ENCODE results near the gene KLHDC7A.
"Not testable (repeated sequence)": the region's sequence is repeated elsewhere in the genome, so short reads cannot be mapped to it uniquely, and the experiment has no call there.

KLHDC7A gene

DNA sequence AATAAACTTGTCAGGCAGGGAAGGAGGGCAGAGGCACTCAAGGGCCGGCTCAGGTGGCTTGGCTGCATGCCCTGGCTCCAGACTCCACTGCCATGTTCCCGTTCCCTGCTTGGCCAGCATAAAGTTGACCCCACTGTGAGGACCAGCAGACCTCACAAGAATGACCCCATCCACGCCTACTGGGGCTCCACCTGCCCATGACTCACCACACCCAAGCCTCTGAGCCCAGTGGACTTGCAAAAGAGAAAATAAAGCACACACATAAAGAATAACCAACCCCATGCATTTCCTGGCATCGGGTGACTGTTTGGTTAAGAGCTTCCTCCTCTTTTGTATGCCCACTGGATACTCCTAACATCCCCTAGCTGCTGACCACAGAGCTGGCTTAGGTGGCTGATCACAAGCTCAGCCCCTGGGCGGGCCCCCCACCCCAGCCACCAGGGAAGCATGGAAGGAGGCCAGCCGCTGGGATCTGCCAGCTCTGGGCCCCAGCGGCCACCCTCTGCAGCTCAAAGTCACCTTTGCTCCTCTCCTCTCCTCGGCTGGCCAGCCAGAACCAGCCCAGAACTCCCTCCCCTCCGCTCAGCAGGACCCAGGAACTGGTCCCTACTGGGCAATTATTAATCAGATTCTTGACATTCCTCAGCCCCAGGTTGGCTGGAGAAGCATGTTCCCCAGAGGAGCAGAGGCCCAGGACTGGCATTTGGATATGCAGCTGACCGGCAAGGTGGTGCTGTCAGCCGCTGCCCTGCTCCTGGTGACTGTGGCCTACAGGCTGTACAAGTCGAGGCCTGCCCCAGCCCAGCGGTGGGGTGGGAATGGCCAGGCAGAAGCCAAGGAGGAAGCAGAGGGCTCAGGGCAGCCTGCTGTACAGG lies at the start of gene KLHDC7A:
Gene KLHDC7A (plus strand): TSS at position 616 of the 875 bp plus-strand sequence. CDS start 52 bp downstream, at position 668.
- no peak for DNase-seq

DNA sequence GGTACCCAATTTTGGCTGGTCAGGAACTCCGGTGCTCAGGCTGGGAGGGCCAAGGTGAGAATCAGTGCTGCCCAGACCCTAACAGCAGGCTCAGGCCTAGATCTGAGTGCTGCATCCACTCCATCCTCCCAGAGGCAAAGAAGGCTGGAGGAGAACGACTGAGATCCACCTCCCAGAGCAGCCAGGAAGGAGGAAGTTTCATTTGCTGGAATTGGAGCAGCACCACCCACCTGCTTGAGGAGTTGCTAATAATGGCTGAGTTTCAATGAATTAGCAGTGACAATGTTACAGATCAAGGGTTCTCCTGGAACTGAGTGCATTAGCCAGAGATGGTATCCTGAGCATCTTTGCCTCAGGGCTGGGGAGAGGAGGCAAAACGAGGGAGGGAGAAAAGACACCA lies 46.7 kb upstream of the KLHDC7A start:
- no peak for DNase-seq

DNA sequence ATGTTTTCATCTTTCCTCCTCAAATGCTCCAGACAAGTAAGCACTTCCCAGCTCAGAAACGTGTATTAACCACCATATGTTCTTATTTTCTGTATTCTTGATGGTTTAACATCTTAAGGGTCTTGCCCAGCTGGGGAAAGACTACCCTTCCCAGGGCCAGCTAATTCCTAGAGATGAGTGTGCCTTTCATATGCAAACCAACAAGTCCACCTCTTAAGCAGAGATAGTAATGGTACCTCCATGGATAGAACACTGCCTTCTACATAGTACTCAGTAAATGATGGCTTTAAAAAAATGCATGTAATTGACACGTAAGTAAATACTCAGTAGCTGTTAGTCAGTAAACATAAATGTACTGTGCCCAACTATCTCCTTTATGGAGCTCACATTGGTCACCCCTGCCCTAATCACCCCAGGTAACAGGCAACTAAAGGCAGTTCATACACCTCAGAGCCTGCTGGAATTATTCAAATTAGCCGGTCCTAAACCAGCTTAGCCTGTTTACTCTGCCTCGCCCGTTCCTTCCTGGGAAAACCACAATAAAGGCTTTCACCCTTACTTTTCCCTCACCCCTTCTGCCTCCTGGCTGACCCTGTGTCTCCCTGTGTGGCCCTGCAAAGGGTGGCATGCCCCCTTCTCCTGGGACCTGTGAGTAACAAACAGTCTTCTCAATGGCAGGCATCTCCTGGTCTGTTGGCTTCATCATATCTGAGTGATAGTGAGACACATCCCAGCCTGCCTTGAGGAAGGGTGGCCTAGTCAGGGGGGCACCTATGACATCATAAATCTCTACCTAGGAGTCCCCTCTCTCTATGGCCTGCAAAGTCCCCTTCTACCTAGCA lies 40.1 kb upstream of the KLHDC7A start:
- DNase-seq, result no peak

DNA sequence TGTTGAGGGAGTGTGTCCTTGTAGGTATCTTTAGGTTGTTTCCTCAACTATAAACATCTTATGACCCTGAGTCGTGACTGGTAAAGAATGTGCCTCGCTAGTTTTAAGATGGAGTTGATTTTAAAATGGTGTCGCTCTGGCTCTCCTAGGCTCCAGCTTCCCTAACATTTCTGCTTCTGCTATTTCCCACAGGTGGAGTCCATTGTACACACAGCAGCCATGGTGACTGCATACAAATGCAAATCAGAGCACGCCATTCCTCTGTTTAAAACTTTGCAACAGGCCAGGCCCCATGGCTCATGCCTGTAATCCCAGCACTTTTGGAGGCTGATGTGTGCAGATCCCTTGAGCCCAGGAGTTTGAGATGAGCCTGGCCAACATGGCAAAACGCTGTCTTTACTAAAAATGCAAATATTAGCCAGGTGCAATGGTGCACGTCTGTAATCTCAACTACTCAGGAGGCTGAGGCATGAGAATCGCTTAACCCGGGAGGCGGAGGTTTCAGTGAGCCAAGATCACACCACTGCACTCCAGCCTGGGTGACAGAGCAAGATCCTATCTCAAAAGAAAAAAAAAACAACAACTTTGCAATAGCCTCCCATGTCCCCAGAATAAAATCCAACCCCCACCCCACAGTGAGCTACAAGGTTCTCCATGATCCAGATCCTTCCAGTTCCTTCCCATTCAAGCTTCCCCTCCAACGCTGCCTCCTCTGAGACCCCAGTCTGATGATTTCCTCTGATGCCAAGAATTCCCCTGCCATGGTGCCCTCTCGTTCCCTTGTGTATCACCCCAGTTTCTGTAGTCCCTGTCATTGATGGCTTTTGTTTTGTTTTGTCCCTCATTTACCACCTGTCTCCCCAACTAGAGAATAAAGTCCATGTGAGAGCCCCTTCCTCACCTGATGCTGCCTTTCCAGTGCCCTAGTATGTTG lies 36.9 kb upstream of the KLHDC7A start:
- DNase-seq, result no peak

DNA sequence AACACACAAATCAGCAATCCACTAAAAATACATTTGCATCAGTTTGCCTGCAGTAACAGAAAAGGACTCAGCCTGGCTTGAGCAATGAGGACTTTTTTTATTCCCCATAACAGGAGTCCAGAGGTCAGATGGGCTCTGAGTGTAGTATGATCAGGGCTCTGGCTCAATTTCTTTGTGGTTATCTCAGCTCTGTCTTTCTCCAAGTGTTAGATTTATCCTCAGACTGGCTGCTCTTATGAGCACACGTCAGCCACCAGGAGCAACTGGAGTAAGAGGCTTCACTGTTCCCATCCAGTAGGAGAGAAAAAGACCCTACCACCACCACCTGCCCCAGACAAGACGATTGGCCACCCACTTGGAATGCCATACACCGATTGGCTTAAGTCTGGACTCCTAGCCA lies 36.2 kb upstream of the KLHDC7A start:
- no peak for DNase-seq

DNA sequence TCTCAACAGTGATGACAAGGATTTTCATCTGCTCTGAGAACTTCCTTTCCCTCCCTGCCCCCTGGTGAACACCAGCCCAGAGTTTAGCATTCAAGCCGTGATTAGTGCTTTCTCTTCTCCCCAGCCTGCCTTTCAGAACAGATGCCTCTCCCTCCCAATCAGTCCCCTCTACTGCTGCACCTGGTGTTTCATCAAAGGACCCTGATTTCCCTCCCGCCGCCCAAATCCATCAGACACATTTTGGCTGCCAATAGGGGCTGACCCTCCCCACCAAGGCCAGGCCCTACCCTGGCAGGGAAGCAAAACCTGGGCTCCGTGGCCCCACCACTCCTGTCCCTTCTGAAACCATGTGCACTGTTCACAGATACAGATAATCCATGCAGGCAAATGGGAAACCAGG lies 34.0 kb upstream of the KLHDC7A start:
- no peak for DNase-seq

DNA sequence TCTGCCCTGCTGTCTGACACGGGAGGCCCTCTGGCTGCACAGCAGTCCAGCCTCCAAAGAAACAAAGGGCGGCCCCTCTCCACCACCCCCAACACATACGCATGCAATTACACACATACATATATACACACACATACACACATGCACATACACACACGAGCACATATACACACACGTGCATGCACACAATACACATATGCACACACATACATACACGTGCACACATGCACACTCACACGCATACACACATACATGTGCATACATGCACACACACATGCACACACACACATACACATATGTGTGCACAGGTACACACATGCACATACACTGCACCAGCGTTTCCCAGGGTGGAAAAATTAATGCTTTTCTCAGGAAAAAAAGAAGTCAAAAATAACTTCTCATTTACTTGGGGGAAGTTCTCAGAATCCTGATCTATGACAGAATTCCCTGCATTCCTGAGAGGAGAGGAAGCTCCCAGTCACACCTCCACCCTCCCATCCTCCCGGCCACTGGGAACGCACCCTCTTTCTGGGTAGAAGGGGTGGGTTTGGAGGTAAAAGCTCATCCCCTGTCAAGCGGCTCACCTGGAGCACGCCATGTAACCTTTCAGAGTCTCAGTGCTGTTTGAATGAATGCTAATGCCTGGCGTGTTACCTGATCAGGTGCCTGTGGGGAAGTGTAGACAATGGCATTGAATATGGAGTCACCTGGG lies 33.1 kb upstream of the KLHDC7A start:
- no peak for DNase-seq

DNA sequence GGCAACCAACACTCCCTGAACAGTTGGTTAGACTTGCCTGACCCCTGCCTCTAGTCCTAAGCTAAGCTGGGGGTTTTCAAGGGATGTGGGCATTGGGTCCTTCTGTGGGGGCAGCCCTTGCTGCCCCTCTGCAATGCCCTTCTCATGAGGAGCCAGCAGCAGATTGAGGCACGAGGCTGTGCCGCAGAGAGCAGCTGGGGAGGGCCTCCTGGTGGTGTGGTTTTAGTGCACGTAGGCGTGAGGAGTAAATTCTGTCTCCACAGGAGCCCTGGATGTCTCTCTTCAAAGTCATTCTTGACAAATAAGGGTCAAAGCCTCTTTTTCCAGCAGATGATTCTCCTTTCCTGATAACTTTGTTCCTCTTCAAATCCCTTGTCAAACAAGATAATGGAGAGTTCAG lies 31.8 kb upstream of the KLHDC7A start:
- DNase-seq, result no peak

DNA sequence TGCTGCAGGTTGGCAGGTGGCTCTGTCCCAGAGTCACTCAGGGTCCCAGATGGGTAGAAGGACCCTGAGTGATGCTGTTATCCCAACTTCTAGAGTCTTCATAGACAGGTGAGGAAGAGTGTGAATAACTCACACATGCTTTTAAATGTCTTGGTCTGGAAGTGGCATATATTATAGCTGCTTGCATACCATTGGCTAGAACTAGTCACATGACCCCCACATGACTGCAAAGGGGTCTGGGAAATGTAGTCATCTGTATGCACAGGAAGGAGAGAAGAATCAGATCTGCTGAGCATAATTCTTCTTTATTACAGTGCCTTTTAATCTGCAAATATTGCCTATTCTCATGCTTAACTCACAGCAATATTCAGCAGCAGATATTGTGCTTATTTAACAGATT lies 28.2 kb upstream of the KLHDC7A start:
- DNase-seq, result no peak

DNA sequence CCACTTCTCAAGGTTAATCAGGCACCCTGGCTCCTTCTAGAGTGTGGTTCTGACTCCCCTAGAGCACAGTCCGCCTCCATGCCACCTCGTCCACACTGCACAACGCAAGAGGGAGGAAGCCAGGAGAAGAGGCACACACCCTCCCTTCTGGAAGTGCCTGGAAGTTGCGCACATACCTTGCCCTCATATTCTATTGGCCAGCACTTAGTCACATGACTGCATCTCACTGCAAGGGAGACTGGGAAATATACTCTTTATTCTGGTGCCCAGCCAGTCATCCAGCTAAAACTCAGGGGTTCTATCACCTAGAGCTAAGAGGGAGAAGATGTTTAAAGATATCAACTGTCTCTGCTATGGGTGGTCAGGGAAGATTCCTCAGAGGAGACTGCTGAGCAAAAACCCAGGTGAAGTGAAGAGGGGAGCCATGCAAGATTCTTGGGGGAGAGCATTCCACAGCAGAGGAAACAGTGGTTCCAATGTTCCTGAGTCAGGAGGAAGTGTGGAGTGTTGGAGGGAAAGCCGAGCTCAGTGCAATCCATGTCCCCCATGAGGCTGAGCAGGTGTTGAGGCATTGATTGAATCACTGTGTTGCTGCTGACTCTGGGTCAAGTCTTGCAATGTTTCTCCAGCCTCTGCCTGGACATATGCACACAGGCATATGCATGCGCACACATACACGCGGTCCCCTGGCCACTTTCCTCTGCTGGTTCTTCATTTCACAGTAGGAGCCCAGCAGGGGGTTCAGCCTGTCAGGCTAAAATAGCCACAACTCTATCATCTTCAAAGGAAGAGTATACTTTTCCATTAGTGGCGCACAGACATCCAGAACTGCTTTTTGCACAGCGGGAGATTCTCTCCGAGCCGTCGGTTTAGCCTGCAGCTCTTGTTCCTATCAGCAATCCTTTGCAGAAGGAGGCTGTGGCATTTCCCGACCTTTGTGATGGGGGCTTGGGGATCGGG lies 22.3 kb upstream of the KLHDC7A start:
- no peak for DNase-seq

DNA sequence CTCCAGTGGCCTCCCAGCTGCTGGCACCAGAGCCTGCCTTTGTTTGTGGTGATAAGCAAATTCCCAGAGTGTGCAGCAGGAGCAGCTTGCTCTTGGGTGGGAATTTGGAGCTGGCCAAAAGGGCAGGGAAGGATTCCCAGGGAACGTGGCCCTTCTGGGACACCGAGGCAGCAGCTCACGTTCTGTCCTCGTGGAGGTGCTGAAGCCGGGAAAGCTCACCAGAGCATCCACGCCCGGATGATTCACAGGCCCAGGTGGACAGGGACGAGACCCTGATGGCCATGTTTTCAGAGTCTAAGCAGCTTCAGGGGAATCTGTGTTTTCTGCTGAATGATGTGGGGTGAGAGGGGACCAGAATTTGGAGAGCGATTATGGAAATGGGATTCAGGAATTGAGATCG lies 19.1 kb upstream of the KLHDC7A start:
- no peak for DNase-seq

DNA sequence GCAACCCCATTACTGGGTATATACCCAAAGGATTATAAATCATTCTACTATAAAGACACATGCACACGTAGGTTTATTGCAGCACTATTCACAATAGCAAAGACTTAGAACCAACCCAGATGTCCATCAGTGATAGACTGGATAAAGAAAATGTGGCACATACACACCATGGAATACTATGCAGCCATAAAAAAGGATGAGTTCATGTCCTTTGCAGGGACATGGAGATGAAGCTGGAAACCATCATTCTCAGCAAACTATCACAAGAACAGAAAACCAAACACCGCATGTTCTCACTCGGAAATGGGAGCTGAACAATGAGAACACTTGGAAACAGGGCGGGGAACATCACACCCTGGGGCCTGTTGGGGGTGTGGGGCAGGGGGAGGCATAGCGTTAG lies 18.2 kb upstream of the KLHDC7A start:
- DNase-seq, result not testable (repeated sequence)

DNA sequence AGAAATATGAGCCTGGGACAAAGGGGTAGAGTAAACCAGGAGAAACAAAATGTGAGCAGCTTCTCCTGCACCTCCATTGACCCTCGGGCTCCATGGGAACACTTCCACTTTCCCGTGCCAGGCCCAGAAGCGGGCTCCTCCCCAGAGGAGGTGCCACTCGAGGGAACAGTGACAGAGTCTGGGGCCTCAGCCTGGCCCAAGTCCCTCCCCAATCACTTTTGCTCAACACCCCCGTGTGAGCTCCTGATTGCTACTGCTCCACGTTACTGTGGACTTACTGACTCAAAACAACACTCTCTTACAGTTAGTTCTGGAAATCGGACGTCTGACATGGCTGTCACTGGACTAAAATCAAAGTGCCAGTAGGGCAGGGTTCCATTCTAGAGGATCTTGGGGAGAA lies 17.7 kb upstream of the KLHDC7A start:
- no peak for DNase-seq

DNA sequence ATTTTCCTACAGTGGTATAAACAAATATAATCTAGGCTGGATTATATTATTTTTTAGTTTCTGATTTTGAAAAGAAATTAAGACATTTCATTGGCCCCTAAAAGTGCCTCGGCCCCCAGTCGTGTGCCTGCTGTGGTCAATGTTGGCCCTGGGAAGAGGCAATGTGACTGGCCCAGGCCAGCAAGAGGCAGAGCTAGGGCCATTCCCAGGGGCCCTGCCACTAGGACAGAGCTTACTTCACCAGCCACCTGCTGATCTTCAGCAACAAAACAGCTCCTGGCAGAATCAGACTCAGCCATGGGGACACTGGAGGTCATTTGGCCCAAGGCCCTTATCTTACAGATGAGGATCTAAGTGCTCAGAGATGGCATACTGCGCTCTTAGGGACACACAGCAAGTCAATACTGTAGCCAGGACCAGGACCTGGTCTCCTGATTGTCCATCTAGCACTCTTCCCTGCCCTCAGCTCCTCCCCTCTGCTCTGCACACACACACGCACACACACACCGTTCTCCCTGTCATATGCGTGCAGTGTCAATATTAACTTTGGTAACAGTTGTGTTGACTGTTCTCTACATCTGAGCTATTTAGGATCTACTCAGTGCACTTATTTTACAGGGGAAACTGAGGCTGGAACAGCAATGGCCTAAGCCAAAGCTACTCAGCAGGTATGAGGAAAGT lies 16.6 kb upstream of the KLHDC7A start:
- DNase-seq, result no peak

DNA sequence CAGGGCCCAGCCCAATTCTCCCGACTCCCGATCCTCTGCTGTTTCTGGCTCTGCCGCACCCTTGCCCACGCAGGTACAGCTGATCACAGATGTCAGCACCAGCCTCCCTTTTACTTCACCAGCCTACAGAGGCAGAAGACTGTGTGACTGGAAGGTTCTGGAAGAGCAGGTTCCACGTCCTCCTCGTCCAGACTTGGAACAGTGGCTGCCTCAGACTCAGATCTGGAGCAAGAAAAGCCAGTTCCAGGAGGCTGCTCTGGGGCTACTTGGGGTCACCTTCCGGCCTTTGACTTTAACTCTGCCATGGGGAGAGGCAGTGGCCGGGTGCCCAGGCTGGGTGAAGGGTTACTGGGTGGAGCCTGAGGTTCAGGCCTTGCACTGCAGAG lies 16.1 kb upstream of the KLHDC7A start:
- no peak for DNase-seq

DNA sequence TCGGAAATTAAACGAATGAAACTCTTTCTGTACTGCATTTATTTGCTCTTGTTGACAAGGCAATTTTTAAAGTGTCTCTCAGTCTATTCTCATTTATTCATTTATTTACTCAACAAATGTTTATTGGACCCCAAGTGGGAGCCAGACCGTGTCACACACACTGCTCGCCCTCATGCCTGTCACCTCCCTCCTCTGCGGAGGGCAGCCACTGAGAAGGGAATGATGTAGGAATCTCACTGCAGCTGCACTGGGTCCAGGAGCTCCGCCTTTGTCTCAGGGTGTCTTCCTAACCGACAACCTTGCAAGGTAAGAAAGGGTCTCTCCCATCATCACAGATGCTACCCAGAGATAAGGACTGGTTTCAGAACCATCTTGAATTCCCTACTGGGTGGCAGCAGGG lies 14.1 kb upstream of the KLHDC7A start:
- DNase-seq, result no peak

DNA sequence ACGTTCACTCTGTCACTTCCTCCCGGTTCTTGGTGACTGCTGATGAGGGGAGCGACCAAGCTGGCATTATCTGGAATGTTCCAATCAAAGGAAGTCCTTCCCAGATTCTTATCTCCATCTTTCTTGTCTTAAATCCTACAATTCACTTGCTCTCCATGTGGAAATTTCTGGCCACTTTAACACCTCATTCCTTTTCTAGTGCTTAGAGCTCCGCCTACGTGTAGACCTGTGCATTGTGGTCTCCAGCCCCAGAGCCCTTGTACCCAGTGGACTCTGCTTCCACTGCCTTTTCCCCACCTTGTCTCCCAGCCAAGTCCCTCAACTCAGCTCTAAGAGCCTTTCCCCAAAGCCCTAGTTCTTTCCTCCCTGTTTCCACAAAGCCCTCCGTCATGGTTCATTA lies 12.2 kb upstream of the KLHDC7A start:
- no peak for DNase-seq

DNA sequence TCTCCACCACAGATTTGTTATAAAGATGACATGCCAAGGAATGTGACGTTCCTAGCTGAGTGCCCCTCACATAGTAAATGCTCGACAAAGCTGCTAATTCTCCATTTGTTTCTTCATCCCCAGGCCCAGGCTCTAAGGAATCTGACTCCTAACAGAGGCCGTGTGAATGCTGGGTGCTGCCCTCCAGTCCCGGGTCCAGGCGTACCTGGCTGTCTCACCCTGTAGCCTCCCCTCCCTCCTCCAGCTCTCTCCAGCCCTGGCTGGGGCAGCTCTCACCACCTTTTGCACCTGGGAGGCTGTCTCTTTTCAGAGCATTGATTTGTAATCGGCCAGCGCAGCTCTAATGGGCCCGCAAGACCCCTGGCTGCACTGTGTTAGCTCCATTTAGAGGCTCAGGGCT lies 11.2 kb upstream of the KLHDC7A start:
- no peak for DNase-seq

DNA sequence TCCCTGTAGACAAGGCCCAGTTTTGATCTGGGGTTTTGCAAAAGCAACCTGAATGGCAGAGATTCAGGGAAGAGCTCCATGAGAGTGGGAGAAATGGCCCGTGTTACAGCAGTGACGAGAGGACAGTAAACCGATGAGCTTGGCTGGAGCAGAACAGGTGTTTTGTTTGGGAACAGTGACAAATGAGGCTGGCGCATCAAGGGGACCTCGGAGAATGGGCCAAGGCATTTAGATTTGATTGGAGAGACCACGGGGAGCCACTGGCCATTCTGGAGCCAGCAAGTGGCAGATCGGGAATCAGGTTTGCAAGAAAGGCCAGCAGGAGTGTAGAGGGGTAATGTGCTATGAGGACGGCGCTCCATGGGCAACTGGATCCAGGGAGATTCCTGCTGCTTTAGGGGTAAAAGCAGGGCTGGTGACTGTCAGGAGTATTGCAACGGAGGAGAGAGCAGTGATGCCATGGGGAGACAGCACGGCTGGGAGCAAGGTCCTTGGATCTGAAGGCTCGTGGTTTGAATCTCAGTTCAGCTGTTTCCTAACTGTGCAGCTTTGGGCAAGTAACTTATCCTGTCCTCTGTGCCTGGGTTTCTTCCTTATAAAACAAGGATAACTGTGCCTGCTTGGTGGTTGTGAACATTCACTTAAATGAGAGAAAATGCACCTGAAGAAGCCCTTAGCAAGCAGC lies 9.9 kb upstream of the KLHDC7A start:
- no peak for DNase-seq
